AG10803 (cell line): ENCODE results near the gene COPS4.
"Not testable (repeated sequence)": the region's sequence is repeated elsewhere in the genome, so short reads cannot be mapped to it uniquely, and the experiment has no call there.

Experiments
- DNase-seq: peaks from one replicate; pipeline ENCODE4 v3.0.0; 2010; ENCODE audit warnings: low read depth
- H3K4me3 ChIP-seq: 2 replicates; pipeline ENCODE4 v1.5.1; 2011; ENCODE audit warnings: mild to moderate bottlenecking, low read length, control low read depth
- CTCF ChIP-seq: conservative IDR thresholded peaks from 2 replicates; pipeline ENCODE4 v1.5.1; 2011; ENCODE audit warnings: mild to moderate bottlenecking, low read length, control low read depth, inconsistent platforms

Gene COPS4

DNA sequence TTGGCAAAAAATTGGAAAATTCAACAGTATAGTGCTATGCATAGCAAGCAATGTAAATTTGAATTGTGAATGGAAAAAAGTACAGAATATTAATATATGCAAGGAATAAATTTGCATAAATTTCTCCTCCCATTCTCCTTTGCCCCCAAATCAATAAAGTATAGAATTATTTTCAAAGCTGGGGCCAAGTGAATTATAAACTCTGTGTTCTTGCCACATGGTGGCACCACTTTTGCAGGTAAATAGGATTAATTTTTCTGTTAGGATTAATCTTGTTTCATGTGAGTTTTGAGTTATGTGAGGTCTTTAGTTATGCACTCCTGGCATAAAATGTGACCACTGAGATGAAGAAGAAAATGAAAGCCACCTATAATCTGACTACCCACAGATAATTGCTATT is 19.9 kb downstream of the COPS4 start:
- peak; percentile 38 for DNase-seq
- TF ChIP-seq CTCF: peak; percentile 44

GRCh38 chr4:83062739-83063138 is 27.8 kb downstream of the COPS4 start:
- TF ChIP-seq CTCF: no peak
- peak; percentile 42 for DNase-seq
- H3K4me3 ChIP-seq: no peak overlapping the region

More for the DNA sequence above, 19.9 kb downstream of the COPS4 start:
- H3K4me3 ChIP-seq: no peak overlapping the region

DNA sequence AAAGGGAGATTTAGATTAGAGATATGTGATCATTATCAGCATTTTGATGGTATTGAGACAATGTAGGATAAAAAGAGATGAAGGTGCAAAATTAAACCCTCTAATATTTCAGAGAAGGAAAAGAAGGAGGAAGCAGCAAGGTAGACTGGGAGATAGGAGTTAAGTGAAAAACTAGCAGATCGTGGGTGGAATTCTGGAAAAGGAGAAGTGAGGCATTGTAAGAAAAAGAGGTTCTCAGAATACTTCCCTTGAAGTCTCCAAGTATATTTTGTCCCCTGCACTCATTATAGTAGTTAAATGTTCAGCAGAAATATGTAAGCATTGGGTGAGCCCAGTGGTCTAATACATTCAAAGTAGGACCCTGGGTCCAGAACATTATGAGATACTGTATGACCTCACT is 30.3 kb downstream of the COPS4 start:
- DNase-seq: no peak
- TF ChIP-seq CTCF: no peak
- no peak overlapping the region for H3K4me3 ChIP-seq

- DNase-seq: no peak
- no peak for TF ChIP-seq CTCF
- H3K4me3 ChIP-seq: no peak overlapping the region
Measured at GRCh38 chr4:83067058-83067639, 32.2 kb downstream of the COPS4 start.

GRCh38 chr4:83071116-83071515 is 36.1 kb downstream of the COPS4 start:
- no peak overlapping the region for H3K4me3 ChIP-seq
- TF ChIP-seq CTCF: no peak
- peak; percentile 2 for DNase-seq

DNA sequence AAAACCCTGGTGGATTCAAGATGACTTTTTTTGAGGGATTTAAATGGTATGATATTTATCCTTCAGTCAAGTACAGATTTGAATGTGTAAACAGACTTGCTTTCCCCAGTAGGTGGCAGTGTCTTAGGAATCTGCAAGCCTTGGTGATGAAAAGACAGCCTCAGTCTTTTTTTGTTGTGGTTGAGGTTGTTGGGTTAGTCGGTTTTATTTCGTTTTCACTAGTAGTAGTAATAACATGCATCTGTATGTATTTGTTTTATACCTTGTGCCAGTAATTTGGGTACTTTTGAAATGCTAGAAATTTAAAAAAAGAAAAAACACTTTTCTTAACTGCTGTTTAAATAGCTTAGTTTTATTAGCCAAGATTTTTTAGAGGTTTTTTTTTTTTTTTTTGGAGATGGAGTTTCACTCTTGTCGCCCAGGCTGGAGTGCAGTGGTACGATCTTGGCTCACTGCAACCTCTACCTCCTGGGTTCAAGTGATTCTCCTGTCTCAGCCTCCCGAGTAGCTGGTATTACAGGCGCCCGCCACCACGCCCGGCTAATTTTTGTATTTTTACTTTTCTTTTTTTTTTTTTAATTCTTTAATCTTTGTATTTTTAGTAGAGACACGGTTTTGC is 39.2 kb downstream of the COPS4 start:
- DNase-seq: peak; percentile 91
- H3K4me3 ChIP-seq: no peak overlapping the region
- TF ChIP-seq CTCF: peak; percentile 88

DNA sequence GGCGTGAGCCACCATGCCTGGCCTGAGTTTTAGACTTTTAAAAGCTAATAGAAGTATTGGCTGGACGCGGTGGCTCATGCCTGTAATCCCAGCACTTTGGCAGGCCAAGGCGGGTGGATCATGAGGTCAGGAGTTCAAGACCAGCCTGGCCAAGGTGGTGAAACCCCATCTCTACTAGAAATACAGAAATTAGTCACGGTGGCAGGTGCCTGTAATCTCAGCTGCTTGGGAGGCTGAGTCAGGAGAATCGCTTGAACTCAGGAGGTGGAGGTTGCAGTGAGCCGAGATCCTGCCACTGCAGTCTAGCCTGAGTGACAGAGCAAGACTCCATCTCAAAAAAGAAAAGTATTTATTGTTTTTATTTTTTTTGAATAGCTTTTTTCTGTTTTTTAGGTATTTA is 39.8 kb downstream of the COPS4 start:
- H3K4me3 ChIP-seq, DNase-seq: not testable (repeated sequence)
